Activated naive CD4-positive, alpha-beta T cell treated with anti-CD3 and anti-CD28 coated beads, Interleukin-2, amount 50 U/mL, for 24 hours (primary cell): ENCODE data around the gene MAP4K3.
A peak's percentile ranks its signal among the peaks of the same experiment; 100 is the strongest.

Experiments
- H3K27ac Mint-ChIP-seq: one replicate; pipeline ENCODE4 v1.8.0; 2021; ENCODE audit warnings: mild to moderate bottlenecking, mixed read lengths
- H3K27me3 Mint-ChIP-seq: one replicate; pipeline ENCODE4 v1.8.0; 2021; ENCODE audit warnings: mixed read lengths
- H3K36me3 Mint-ChIP-seq: one replicate; pipeline ENCODE4 v1.8.0; 2021; ENCODE audit warnings: mixed read lengths
- H3K4me1 Mint-ChIP-seq: one replicate; pipeline ENCODE4 v1.8.0; 2021; ENCODE audit warnings: mixed read lengths
- H3K4me3 Mint-ChIP-seq: one replicate; pipeline ENCODE4 v1.8.0; 2021; ENCODE audit warnings: mild to moderate bottlenecking, mixed read lengths
- H3K9me3 Mint-ChIP-seq: one replicate; pipeline ENCODE4 v1.8.0; 2021; ENCODE audit warnings: mixed read lengths

The MAP4K3 gene

DNA sequence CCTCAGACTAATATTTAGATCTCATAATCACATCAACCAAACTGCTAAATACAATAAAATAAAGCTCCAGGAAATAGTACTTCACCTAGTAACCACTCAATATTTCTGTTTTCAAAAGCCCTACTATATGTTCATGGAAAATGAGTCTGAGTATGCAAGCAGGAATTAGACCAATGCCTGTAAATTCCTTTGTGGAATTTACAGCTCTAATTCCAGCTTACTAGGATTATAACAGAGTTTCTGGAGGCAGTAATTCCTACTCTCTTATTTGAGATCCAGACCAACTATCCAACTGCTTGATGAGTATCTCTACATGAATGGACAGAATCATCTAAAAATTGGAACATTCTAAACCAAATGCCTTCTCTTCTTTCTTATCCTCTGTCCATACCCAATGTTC, 204.9 kb downstream of the MAP4K3 start:
- Mint-ChIP-seq H3K9me3 (peaks cover 16% of the 10 kb centered on the region), H3K4me1 (peaks cover 21% of the 10 kb centered on the region), H3K27me3 (peaks cover 1% of the 10 kb centered on the region), H3K27ac (no peak overlapping the region), H3K36me3 (peaks cover 6% of the 10 kb centered on the region), H3K4me3 (no peak overlapping the region)

GRCh38 chr2:39228413-39229209, 208.5 kb downstream of the MAP4K3 start:
- Mint-ChIP-seq H3K27me3 (peaks cover 2% of the 10 kb centered on the region), H3K36me3 (no peaks in the 10 kb centered on the region), H3K4me1 (peaks cover 21% of the 10 kb centered on the region), H3K4me3 (peak overlapping the region; percentile 80), H3K9me3 (no peaks in the 10 kb centered on the region), H3K27ac (no peak overlapping the region)

DNA sequence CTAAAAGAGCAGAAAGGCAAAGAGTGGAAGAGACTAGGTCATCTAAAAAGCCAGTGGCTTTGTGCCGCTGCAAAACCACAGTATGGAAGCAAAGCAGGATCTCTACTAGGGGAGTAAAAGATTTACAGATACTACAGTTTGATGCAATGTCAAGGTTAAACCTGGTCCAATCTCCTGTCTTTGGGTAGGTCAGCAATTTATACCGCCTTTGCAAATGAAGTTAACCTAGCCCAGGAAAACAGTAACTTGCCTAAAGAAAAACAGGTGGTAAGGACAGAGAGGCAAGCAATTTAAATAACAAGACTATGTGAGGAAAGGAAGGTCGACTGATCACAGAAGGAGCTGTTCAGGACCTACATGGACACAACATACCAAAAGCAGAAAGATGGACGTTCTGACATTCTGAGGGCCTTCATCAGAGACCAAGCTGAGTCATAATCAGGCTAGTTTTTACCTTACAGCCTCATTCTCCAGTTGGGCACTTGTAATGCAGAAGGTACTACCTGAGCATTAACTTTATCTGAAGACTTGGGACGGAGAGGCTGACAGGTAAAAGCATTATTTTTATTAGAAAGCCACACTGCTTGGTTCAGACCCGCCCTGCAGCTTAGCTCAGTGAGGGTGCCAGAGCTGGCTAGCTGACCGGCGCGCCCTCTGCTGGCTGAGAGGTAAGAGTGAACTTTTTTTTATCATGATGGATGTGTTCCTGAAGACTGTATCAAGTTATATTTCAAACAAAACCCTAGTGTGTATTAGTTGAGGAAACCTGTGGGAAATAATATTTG, 209.3 kb downstream of the MAP4K3 start:
- H3K4me3 Mint-ChIP-seq, result peak overlapping the region; percentile 80
- no peaks in the 10 kb centered on the region for H3K36me3 Mint-ChIP-seq
- H3K9me3 Mint-ChIP-seq, result no peaks in the 10 kb centered on the region
- H3K27ac Mint-ChIP-seq, result peak overlapping the region; percentile 51
- peaks cover 2% of the 10 kb centered on the region for H3K27me3 Mint-ChIP-seq
- H3K4me1 Mint-ChIP-seq, result peaks cover 21% of the 10 kb centered on the region

GRCh38 chr2:39225567-39225966, 211.5 kb downstream of the MAP4K3 start:
- Mint-ChIP-seq H3K36me3 (no peaks in the 10 kb centered on the region), H3K4me3 (no peak overlapping the region), H3K9me3 (no peaks in the 10 kb centered on the region), H3K4me1 (peaks cover 21% of the 10 kb centered on the region), H3K27ac (no peak overlapping the region), H3K27me3 (peaks cover 2% of the 10 kb centered on the region)

GRCh38 chr2:39223909-39224308, 213.2 kb downstream of the MAP4K3 start:
- no peak overlapping the region for H3K4me3 Mint-ChIP-seq
- peaks cover 19% of the 10 kb centered on the region for H3K4me1 Mint-ChIP-seq
- no peaks in the 10 kb centered on the region for H3K36me3 Mint-ChIP-seq
- peaks cover 2% of the 10 kb centered on the region for H3K27me3 Mint-ChIP-seq
- H3K27ac Mint-ChIP-seq, result no peak overlapping the region
- H3K9me3 Mint-ChIP-seq, result no peaks in the 10 kb centered on the region

GRCh38 chr2:39221459-39221858, 215.6 kb downstream of the MAP4K3 start:
- Mint-ChIP-seq H3K27ac (no peak overlapping the region), H3K9me3 (no peaks in the 10 kb centered on the region), H3K4me3 (no peak overlapping the region), H3K4me1 (peaks cover 27% of the 10 kb centered on the region), H3K27me3 (no peaks in the 10 kb centered on the region), H3K36me3 (no peaks in the 10 kb centered on the region)

GRCh38 chr2:39220136-39220535, 216.9 kb downstream of the MAP4K3 start:
- Mint-ChIP-seq H3K9me3 (no peaks in the 10 kb centered on the region), H3K4me1 (peaks cover 38% of the 10 kb centered on the region), H3K27ac (no peak overlapping the region), H3K27me3 (no peaks in the 10 kb centered on the region), H3K4me3 (no peak overlapping the region), H3K36me3 (no peaks in the 10 kb centered on the region)

GRCh38 chr2:39218391-39218790, 218.7 kb downstream of the MAP4K3 start:
- Mint-ChIP-seq H3K36me3 (no peaks in the 10 kb centered on the region), H3K4me3 (no peak overlapping the region), H3K27ac (peak overlapping the region; percentile 47), H3K27me3 (no peaks in the 10 kb centered on the region), H3K4me1 (peaks cover 46% of the 10 kb centered on the region), H3K9me3 (no peaks in the 10 kb centered on the region)

DNA sequence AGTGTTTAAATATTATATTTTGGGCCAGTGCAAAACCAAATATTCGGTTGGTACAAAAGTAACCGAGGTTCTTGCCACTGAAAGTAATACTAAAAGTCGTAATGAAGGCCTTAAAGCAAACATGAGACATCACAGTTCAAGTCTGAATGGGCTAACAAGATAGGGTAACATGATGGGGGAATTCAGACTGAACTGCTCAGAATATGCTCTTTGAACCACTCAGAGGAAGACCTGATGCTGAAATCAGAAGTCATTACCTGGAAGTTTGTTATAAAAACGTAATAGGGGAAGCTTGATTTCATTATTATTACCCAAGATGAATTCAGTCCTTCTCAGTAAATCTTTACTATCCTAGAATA, 219.9 kb downstream of the MAP4K3 start:
- Mint-ChIP-seq H3K4me3 (peak overlapping the region; percentile 67), H3K27ac (peak overlapping the region; percentile 90), H3K36me3 (no peaks in the 10 kb centered on the region), H3K4me1 (peaks cover 46% of the 10 kb centered on the region), H3K9me3 (no peaks in the 10 kb centered on the region), H3K27me3 (no peaks in the 10 kb centered on the region)

- peak overlapping the region; percentile 90 for H3K27ac Mint-ChIP-seq
- peaks cover 46% of the 10 kb centered on the region for H3K4me1 Mint-ChIP-seq
These were observed 220.5 kb downstream of the MAP4K3 start for GRCh38 chr2:39216346-39217191.

GRCh38 chr2:39215545-39215944, 221.5 kb downstream of the MAP4K3 start:
- Mint-ChIP-seq H3K27me3 (no peaks in the 10 kb centered on the region), H3K4me3 (no peak overlapping the region), H3K9me3 (no peaks in the 10 kb centered on the region), H3K27ac (no peak overlapping the region), H3K36me3 (no peaks in the 10 kb centered on the region), H3K4me1 (peaks cover 46% of the 10 kb centered on the region)

More at GRCh38 chr2:39216346-39217191, 220.5 kb downstream of the MAP4K3 start:
- Mint-ChIP-seq H3K36me3 (no peaks in the 10 kb centered on the region), H3K27me3 (no peaks in the 10 kb centered on the region), H3K4me3 (peak overlapping the region; percentile 67), H3K9me3 (no peaks in the 10 kb centered on the region)

DNA sequence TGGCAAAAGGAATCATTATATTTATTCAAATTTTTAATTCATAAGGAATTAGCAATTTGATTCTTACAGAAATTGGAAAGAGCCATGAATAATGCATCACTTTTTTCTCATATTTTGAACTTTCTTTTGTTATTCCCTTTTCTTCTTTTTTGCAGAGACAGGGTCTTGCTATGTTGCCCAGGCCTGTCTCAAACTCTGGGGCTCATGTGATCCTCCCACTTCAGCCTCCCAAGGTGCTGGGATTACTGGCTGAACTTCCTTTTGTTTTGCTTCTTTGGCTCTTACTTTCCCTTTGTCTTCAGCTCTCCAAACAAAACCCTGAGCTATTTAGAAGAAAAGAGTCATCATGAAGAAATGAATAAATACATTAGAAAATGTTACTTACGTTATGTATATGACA, 224.1 kb downstream of the MAP4K3 start:
- peak overlapping the region; percentile 23 for H3K27ac Mint-ChIP-seq
- no peak overlapping the region for H3K4me3 Mint-ChIP-seq
- peaks cover 34% of the 10 kb centered on the region for H3K4me1 Mint-ChIP-seq
- H3K27me3 Mint-ChIP-seq, result no peaks in the 10 kb centered on the region
- no peaks in the 10 kb centered on the region for H3K9me3 Mint-ChIP-seq
- H3K36me3 Mint-ChIP-seq, result no peaks in the 10 kb centered on the region

DNA sequence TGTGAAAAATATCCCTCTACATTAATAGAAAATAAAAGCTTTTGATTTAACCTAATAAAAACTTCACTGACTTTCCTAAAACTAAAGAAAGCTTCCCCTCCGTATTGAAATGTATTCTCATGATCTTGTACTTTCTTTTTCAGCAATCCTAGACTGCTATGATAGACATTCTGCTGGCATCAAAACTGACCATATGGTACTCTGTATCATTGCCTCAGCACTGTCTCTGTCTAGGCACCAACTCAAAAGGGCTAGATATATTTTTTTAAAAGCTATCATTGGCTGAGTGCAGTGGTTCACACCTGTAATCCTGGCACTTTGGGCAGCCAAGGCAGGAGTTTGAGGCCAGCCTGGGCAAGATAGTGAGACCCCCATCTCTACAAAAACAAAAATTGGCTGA, 226.2 kb downstream of the MAP4K3 start:
- Mint-ChIP-seq H3K9me3 (no peaks in the 10 kb centered on the region), H3K36me3 (no peaks in the 10 kb centered on the region), H3K4me1 (peaks cover 12% of the 10 kb centered on the region), H3K27me3 (no peaks in the 10 kb centered on the region), H3K27ac (no peak overlapping the region), H3K4me3 (no peak overlapping the region)

DNA sequence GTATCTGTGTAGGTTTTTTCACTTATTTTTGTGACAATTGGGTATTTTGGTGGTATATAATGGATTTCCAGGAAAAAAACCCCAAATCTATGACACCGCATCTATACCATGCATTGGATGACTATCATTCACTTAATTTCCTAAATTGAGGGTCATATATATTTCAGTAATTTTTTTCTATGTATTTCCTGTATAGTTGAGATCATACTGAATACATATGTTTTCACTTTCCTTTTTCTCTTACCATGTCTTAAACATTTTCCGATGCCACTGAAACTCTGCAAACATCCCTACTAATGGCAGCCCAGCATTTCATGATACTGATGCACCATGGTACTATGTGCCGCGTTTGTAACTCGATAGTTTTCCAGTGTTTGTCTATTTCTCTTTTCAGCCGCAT, 233.7 kb downstream of the MAP4K3 start:
- H3K4me1 Mint-ChIP-seq, result peaks cover 14% of the 10 kb centered on the region
- peaks cover 16% of the 10 kb centered on the region for H3K9me3 Mint-ChIP-seq
- H3K4me3 Mint-ChIP-seq, result no peak overlapping the region
- H3K36me3 Mint-ChIP-seq, result peaks cover 2% of the 10 kb centered on the region
- H3K27ac Mint-ChIP-seq, result no peak overlapping the region
- H3K27me3 Mint-ChIP-seq, result no peaks in the 10 kb centered on the region

- Mint-ChIP-seq H3K9me3 (peaks cover 18% of the 10 kb centered on the region), H3K4me3 (no peak overlapping the region), H3K27ac (no peak overlapping the region), H3K27me3 (no peaks in the 10 kb centered on the region), H3K4me1 (peaks cover 14% of the 10 kb centered on the region), H3K36me3 (peaks cover 2% of the 10 kb centered on the region)
These were observed 234.3 kb downstream of the MAP4K3 start for GRCh38 chr2:39202639-39203369.
